ENCODE data around the gene ELMOD1.

GRCh38 chr11:107713009-107713408 is 122.1 kb downstream of the ELMOD1 start:
- TF ChIP-seq CTCF (IDR thresholded peaks at IDR 0.05; ENCODE audit: low read depth, low read length, poor library complexity, severe bottlenecking) (no peak), EZH2phosphoT487 (IDR thresholded peaks at IDR 0.05; ENCODE audit: borderline replicate concordance, low read length) (no peak)

Measured in DOHH2 (cell line).